Esophagus (tissue), 2 donors: ENCODE data around the gene CMTM7. TPM values are rescaled to one million over a fixed set of nuclear protein-coding genes. Genes with fewer than 3 reads are reported as not detected.

Experiments used
- H3K27ac ChIP-seq, 2 donors: one replicate each; pipeline ENCODE4 v1.5.1; 2013; ENCODE audit warnings: low read depth in 2 of 2, mild to moderate bottlenecking in 2 of 2, inconsistent platforms in 1 of 2, low read length in 1 of 2, moderate library complexity in 1 of 2
- H3K27me3 ChIP-seq, 2 donors: one replicate each; pipeline ENCODE4 v1.6.1; 2013; ENCODE audit warnings: low read length in 2 of 2, control low read depth in 1 of 2, mild to moderate bottlenecking in 1 of 2; ENCODE audit not compliant: insufficient read depth in 2 of 2, control insufficient read depth in 1 of 2
- H3K36me3 ChIP-seq, 2 donors: one replicate each; pipeline ENCODE4 v1.6.1; 2013; ENCODE audit warnings: low read length in 1 of 2; ENCODE audit not compliant: control insufficient read depth in 2 of 2, insufficient read depth in 2 of 2
- H3K4me1 ChIP-seq, 2 donors: one replicate each; pipeline ENCODE4 v1.6.1; 2013; ENCODE audit warnings: low read length in 1 of 2; ENCODE audit not compliant: control insufficient read depth in 2 of 2, insufficient read depth in 2 of 2
- H3K4me3 ChIP-seq, 2 donors: one replicate each; pipeline ENCODE4 v1.5.1; 2013; ENCODE audit warnings: low read length in 2 of 2, mild to moderate bottlenecking in 2 of 2, low read depth in 1 of 2, moderate library complexity in 1 of 2
- H3K9me3 ChIP-seq, 2 donors: one replicate each; pipeline ENCODE4 v1.6.1; 2013; ENCODE audit warnings: mild to moderate bottlenecking in 2 of 2, low read depth in 1 of 2, low read length in 1 of 2, moderate library complexity in 1 of 2; ENCODE audit not compliant: control insufficient read depth in 2 of 2, insufficient read depth in 1 of 2
- WGBS, 2 donors: extraction: QIAGEN DNeasy Blood & Tissue Kit; methylation state at CpG; one replicate each; pipeline ENCODE4 v1.1.7; 2013; 5-methylcytosine and 5-hydroxymethylcytosine counted together
- polyA plus RNA-seq, 2 donors: library from polyadenylated mRNA; stranded (reverse); fragments of 200-250 nt; gene quantifications; one replicate each; pipeline ENCODE4 v1.2.3, GENCODE V29; 2013
- donor health status: healthy with polysubstance abuse.
- donor health status: Bipolar disorder and iron deficiency.

Gene CMTM7
- polyA plus RNA-seq, 2 donors = 0.79 to 1.6 TPM

- Histone ChIP-seq H3K36me3 (no peaks in the 10 kb centered on the region), H3K9me3 (no peaks in the 10 kb centered on the region), H3K27me3 (peaks cover 4 to 14% of the 10 kb centered on the region in 2 donors), H3K4me3 (no peak overlapping the region), H3K4me1 (peaks cover 0 to 5% of the 10 kb centered on the region in 2 donors), H3K27ac (no peak overlapping the region)
- 89 to 90% methylated on average over 10 of the region's 10 CpGs for WGBS, 2 donors
Measured at GRCh38 chr3:32410367-32411246, 19.0 kb downstream of the CMTM7 start.

- H3K4me3 ChIP-seq = no peak overlapping the region
- 90 to 94% methylated on average over 5 of the region's 5 CpGs for WGBS, 2 donors
- peaks cover 0 to 5% of the 10 kb centered on the region in 2 donors for H3K4me1 ChIP-seq
- H3K27ac ChIP-seq = no peak overlapping the region
- no peaks in the 10 kb centered on the region for H3K36me3 ChIP-seq
- H3K27me3 ChIP-seq = peaks cover 4 to 14% of the 10 kb centered on the region in 2 donors
- H3K9me3 ChIP-seq = no peaks in the 10 kb centered on the region
Measured at GRCh38 chr3:32411442-32411841, 19.8 kb downstream of the CMTM7 start.

- Histone ChIP-seq H3K27me3 (peaks cover 4 to 16% of the 10 kb centered on the region in 2 donors), H3K9me3 (no peaks in the 10 kb centered on the region), H3K27ac (no peak overlapping the region), H3K36me3 (no peaks in the 10 kb centered on the region), H3K4me1 (no peaks in the 10 kb centered on the region), H3K4me3 (no peak overlapping the region)
- 90 to 96% methylated on average over 3 of the region's 3 CpGs for WGBS, 2 donors
Measured at GRCh38 chr3:32412887-32413286, 21.2 kb downstream of the CMTM7 start.

GRCh38 chr3:32413845-32414521 lies 22.3 kb downstream of the CMTM7 start:
- Histone ChIP-seq H3K9me3 (no peaks in the 10 kb centered on the region), H3K4me3 (no peak overlapping the region), H3K36me3 (no peaks in the 10 kb centered on the region), H3K4me1 (no peaks in the 10 kb centered on the region), H3K27me3 (peaks cover 4 to 20% of the 10 kb centered on the region in 2 donors), H3K27ac (no peak overlapping the region)
- WGBS, 2 donors = 53 to 70% methylated on average over 10 of the region's 10 CpGs

GRCh38 chr3:32414522-32415202 lies 23.0 kb downstream of the CMTM7 start:
- Histone ChIP-seq H3K4me1 (no peaks in the 10 kb centered on the region), H3K4me3 (no peak overlapping the region), H3K27ac (peak overlapping the region in 1 of 2 donors; percentile 21), H3K36me3 (no peaks in the 10 kb centered on the region), H3K27me3 (peaks cover 4 to 20% of the 10 kb centered on the region in 2 donors), H3K9me3 (no peaks in the 10 kb centered on the region)
- 69 to 71% methylated on average over 6 of the region's 6 CpGs for WGBS, 2 donors

GRCh38 chr3:32419742-32420125 lies 28.1 kb downstream of the CMTM7 start:
- Histone ChIP-seq H3K27ac (no peak overlapping the region), H3K27me3 (peaks cover under 1 to 11% of the 10 kb centered on the region in 2 donors), H3K4me1 (peaks cover 2 to 12% of the 10 kb centered on the region in 2 donors), H3K4me3 (no peak overlapping the region), H3K36me3 (no peaks in the 10 kb centered on the region), H3K9me3 (no peaks in the 10 kb centered on the region)
- WGBS, 2 donors = 85 to 90% methylated on average over 2 of the region's 2 CpGs

GRCh38 chr3:32420126-32421038 lies 28.7 kb downstream of the CMTM7 start:
- Histone ChIP-seq H3K36me3 (no peaks in the 10 kb centered on the region), H3K9me3 (no peaks in the 10 kb centered on the region), H3K4me3 (no peak overlapping the region), H3K4me1 (peaks cover 2 to 12% of the 10 kb centered on the region in 2 donors), H3K27ac (peak overlapping the region in 1 of 2 donors; percentile 40), H3K27me3 (peaks cover 0 to 8% of the 10 kb centered on the region in 2 donors)
- WGBS, 2 donors = 38 to 53% methylated on average over 14 of the region's 14 CpGs

GRCh38 chr3:32421185-32421584 lies 29.5 kb downstream of the CMTM7 start:
- H3K27me3 ChIP-seq = peaks cover 0 to 6% of the 10 kb centered on the region in 2 donors
- H3K4me3 ChIP-seq = no peak overlapping the region
- H3K4me1 ChIP-seq = peaks cover 2 to 12% of the 10 kb centered on the region in 2 donors
- WGBS, 2 donors = 74 to 75% methylated on average over 3 of the region's 3 CpGs
- H3K27ac ChIP-seq = peak overlapping the region; percentile 7 to 40
- no peaks in the 10 kb centered on the region for H3K9me3 ChIP-seq
- no peaks in the 10 kb centered on the region for H3K36me3 ChIP-seq
